HG03460 (cell line): ENCODE measurements around the gene MYL7.

Source experiments
- ATAC-seq: cut with Tn5 transposase; IDR thresholded peaks from one replicate; pipeline ENCODE4 v1.9.1; 2021; ENCODE audit not compliant: unreplicated experiment

The MYL7 gene

GRCh38 chr7:44150966-44151941 is 10.1 kb upstream of the MYL7 start:
- no peak for ATAC-seq

DNA sequence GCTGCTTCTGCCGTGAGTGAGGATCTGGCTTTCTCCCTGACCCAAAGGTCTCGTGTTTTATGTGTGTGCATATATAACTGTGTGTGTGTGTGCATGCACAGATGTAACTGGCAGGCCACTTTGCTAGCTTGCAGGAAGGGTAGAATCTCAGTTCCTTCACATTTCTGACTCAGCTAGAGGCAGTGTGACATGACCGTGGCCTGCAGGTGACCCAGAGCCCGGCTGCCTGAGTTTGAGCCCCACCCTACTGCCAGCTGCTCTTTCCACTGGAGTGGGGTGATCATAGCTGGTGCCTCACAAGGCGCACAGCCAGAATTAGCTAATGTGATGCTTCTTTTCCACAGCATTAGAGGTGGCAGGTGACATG is 9.3 kb upstream of the MYL7 start:
- ATAC-seq: peak; percentile 59

DNA sequence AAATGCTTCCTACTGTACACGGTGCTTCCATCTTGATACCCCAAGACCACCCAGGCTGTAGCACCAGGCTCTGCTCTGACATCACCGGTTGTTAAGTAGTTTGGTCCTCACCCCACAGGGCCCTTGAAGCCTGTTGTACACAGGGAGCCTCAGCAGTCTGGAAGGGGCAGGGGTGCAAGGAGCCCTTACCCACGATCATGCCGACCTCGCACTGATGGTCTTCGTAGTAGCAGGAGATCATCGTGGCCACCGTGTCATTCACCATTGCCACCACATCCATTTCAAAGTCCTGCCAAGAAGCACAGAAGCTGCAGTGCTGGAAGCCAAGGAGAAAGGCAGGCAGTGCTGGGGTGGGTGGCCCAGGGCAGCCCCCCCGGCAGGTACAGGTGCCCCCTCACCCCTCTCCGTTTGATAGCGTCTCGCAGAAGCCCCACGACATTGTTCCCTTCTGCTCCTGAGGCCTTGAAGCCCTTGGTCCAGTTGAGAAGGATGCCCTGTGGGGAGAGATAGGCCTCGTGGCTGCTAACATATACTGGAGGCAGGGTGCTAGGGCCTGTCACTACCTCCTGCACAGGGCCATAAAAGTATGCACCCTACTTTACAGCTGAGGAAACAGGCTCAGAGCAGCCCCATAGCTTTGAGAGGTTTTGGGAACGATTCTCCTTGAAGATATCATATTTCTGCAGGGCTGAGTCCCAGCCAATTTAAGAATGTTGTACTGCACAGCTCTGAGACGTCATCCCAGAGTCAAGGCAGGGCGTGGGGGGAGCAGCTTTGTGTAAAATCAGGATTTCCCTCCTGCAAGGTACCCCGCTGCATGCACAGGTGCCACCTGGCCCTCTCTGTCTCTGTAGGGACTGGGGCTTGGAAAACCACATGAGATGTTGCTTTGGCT is 8.7 kb upstream of the MYL7 start:
- peak; percentile 6 for ATAC-seq

DNA sequence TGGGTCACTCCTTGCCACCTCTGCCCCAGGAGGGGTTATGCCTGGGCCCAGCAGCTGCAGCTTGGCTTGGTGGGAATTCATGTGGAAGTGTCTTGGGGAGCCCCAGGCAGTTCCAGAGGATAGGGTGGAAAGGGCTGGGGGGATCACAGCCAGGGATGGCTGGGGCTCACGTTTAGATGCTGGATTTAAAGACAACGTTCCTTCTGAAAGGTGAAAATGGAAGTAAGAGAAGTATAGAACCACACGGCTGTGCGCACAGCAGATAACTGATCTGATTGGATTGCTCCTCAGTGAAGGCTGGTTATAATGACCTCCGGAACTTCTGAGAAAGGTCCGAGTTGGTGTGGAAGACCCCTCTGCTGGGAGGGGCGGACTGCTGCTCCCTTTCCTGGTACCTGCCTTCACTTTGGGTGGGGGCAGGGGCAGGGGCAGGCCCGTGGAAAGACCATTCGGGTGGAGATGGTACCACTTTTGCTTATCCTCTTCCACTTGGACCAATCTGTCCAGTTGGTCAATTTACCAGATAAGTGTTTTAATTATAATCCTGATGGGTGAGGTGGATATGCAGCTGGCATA is 7.9 kb upstream of the MYL7 start:
- ATAC-seq: no peak

- ATAC-seq: no peak
Measured at GRCh38 chr7:44148166-44148565, 7.0 kb upstream of the MYL7 start.

DNA sequence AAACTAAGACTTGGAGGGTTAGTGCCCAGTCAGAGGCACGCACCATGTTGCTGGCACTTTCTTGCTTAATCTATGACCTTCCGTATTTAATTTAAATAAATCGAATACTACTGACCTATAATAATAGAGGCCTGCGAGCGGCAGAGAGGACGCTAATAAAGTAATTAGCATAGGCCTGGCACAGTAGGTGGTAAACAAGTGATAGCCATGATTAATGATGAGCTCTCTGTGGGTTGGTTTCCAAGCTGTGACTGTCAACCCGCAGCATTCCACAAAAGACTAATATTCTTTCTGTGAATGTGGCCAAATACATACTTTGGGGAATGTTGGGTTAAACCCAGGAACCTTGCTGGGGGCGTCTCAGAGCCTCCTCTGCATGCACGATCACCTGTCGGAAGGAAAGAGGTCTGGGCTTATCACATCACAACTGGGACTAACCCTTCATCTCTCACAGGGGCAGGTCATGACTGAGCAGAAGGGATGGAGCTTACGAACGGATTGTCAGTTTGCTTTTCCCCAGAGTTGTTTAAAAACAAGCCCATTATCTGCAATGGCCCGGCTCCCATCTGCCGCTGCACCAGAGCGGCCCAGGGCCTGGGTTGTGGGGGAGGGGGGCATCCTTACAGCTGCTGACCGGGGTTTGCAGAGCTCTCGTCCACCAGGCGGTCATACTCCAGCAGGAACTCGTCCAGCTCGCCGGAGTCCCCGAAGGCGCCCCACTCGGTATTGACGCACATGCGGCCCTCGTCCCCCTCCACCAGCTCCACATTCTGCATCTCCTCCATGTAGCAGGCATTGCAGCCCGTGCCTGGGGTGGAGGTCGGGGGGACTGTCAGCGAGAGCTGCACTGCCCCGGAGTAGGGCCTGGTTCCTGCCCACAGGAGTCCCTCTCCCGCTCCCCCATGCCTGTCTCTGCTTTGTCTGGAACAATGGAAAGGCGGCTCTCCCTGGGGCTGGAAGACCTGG is 6.2 kb upstream of the MYL7 start:
- ATAC-seq: no peak

GRCh38 chr7:44145969-44146911 is 5.1 kb upstream of the MYL7 start:
- no peak for ATAC-seq

- no peak for ATAC-seq
Measured at GRCh38 chr7:44145479-44145968, 4.4 kb upstream of the MYL7 start.

GRCh38 chr7:44144968-44145478 is 3.9 kb upstream of the MYL7 start:
- no peak for ATAC-seq

DNA sequence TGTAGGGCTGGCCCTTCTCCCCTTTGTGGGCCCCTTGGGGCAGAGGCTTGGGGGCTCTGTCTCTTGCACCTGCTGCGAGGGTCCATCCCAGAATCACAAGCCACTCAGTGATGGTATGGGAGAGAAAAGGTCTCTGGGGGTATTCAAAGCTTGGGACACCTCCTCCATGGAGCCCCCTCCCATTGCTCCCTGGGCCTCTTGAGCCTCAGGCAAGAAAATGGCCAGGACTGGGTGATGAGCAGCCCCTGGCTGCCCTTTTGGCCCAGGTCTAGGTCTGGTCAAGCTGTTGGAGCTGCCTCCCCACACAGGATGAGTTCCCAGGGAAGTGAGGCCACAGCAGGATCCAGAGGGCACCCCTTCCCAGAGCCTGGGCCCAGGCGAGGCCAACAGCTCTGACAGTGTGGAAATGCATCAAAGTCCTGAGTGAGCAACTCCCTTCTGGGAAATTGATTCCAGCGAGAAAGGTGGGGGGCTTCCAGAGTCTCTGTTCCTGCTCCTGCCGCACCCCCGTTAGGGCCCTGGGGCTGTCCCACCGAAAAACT is 3.4 kb upstream of the MYL7 start:
- ATAC-seq: no peak

DNA sequence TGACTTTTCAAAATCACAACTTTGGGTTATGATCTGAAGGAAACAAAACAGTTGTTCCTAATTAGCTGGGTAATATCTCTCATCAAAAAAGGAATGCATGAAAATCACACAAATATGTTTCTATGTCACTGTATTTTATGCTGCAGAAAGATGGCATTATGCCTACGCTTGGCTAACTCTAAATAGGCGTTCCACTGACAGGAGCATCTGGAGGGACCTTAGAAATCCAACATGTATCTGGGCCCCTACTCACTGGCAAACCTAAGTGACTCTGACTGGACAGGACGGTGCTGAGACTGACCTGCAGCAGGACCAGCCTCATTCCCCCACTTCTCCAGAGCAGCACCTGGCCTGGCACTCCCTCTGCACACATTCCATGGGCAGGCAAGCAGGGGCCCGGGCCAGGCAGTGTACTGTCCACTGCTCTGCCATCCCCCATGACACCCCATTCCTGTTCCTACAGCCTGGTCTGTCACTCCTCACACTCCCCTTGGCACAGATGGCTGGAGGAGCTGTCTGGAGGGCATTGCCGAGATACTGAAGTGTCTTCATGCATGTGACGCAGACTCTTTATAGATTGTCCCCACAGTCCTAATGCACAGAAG is 2.6 kb upstream of the MYL7 start:
- ATAC-seq: no peak

DNA sequence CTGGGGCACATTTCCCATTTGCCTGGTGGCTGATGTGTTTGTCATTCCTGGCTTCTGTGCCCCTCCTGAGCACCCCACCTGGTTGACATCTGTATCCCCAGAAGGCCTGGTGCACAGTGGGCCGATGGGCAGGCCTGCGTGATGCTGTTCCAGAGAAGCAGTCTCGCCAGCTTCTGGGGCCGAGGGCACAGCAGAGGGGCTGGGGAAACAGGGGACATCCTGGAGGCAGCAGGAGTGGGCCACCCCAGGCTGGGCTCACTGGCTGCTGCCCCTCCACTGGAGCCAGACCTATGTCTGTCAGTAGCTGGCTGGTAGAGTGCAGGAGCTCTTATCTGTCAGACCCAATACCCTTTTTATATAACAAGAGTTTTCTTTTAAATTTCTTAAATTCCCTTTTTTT is 896 bp upstream of the MYL7 start:
- ATAC-seq: no peak

- no peak for ATAC-seq
Measured at GRCh38 chr7:44140341-44140740, 791 bp downstream of the MYL7 start.

DNA sequence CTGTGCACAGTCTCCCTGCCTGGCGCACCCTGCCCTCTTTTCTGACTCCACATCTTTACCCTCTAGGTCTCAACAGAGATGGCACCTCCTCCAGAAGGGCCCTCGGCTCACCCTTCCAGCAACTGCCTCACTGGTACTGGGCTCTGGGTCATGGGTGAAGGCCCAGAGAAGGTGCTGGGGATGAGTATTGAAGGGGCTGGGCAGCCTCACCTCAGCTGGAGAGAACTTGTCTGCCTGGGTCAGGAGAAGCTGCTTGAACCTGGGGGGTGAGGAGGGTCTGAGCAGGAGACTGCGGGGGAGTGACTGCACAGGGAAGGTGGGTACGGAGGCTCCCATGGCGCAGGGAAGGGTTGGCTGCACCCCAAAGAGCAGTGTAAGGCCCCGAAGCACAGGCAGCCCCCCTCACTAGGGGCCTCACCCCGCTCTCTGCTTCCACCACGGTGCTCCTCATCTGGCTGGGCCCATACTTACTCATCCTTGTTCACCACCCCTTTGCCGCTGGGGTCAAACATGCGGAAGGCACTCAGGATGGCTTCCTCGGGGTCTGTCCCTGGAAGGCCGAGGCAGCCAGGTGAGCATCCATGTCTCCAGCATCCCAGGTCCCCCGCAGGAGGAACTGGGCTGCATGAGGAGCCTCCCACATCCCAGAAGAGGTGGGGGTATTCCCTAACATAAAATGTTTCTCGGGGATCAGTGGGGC is 1.7 kb downstream of the MYL7 start:
- ATAC-seq: no peak

DNA sequence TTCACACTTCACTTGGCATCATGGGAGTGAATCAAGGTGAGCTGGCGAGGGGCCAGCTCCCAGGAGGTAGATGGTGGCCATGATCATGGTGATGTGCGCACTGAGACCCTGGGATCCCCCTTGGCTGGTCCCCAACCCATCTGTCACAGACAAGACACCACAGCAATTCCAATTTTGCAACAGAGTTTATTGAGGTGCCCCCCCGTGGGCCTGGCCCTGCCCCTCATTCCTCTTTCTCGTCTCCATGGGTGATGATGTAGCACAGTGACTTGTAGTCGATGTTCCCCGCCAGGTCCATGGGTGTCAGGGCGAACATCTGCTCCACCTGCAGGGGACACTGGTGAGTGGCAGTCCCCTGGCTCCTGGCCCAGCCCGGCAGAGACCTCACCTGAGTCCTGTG is 2.4 kb downstream of the MYL7 start:
- ATAC-seq: no peak

- no peak for ATAC-seq
Measured at GRCh38 chr7:44136731-44137130, 4.4 kb downstream of the MYL7 start.

GRCh38 chr7:44134943-44135628 is 6.0 kb downstream of the MYL7 start:
- ATAC-seq: no peak
